ENCODE data around the gene SPRR3. TPM values are rescaled to one million over a fixed set of nuclear protein-coding genes. Genes with fewer than 3 reads are reported as not detected.

The SPRR3 gene
- total RNA-seq, 1 donor from 2014 or later: not detected

Other genes with a start within 250 kb of the SPRR3 start
- gene KPRP, start 243.7 kb upstream of the SPRR3 start, total RNA-seq: not detected in 2 replicates
- gene LCE1F, start 226.6 kb upstream of the SPRR3 start, total RNA-seq: not detected in 2 replicates
- gene LCE1E, start 215.5 kb upstream of the SPRR3 start, total RNA-seq: not detected in 2 replicates
- not detected in 2 replicates for gene LCE1D, start 205.0 kb upstream of the SPRR3 start, total RNA-seq
- not detected in 2 replicates for gene LCE1C, start 195.1 kb upstream of the SPRR3 start, total RNA-seq
- not detected in 2 replicates for gene LCE1B, start 189.8 kb upstream of the SPRR3 start, total RNA-seq
- not detected in 2 replicates for gene LCE1A, start 174.3 kb upstream of the SPRR3 start, total RNA-seq
- gene LCE6A, start 158.9 kb upstream of the SPRR3 start, total RNA-seq: not detected in 2 replicates
- not detected in 2 replicates for gene LCE7A, start 141.8 kb upstream of the SPRR3 start, total RNA-seq
- not detected in 2 replicates for gene SMCP, start 123.4 kb upstream of the SPRR3 start, total RNA-seq
- gene IVL, start 93.2 kb upstream of the SPRR3 start, total RNA-seq: not detected in 2 replicates
- not detected in 2 replicates for gene SPRR5, start 54.5 kb upstream of the SPRR3 start, total RNA-seq
- not detected in 2 replicates for gene SPRR4, start 31.1 kb upstream of the SPRR3 start, total RNA-seq
- not detected in 2 replicates for gene SPRR1A, start 17.7 kb upstream of the SPRR3 start, total RNA-seq
- gene SPRR1B, start 29.5 kb downstream of the SPRR3 start, total RNA-seq: not detected in 2 replicates
- gene SPRR2D, start 39.4 kb downstream of the SPRR3 start, total RNA-seq: not detected in 2 replicates
- not detected in 2 replicates for gene SPRR2A, start 55.8 kb downstream of the SPRR3 start, total RNA-seq
- gene SPRR2B, start 69.9 kb downstream of the SPRR3 start, total RNA-seq: not detected in 2 replicates
- gene SPRR2E, start 92.8 kb downstream of the SPRR3 start, total RNA-seq: not detected in 2 replicates
- not detected in 2 replicates for gene SPRR2F, start 111.8 kb downstream of the SPRR3 start, total RNA-seq
- gene SPRR2G, start 149.1 kb downstream of the SPRR3 start, total RNA-seq: not detected in 2 replicates
- gene LELP1, start 201.7 kb downstream of the SPRR3 start, total RNA-seq: not detected in 2 replicates
- gene PRR9, start 215.8 kb downstream of the SPRR3 start, total RNA-seq: not detected in 2 replicates

Data from dermis blood vessel endothelial cell (primary cell).